Measurements from ENCODE around the gene GPRIN1. TPM values are rescaled to one million over a fixed set of nuclear protein-coding genes. Genes with fewer than 3 reads are reported as not detected.
A peak's percentile ranks its signal among the peaks of the same experiment; 100 is the strongest.

The GPRIN1 gene
- total and polyA plus RNA-seq, 8 donors: 0.23 to 3.2 (median 0.58) TPM

GRCh38 chr5:176611435-176611834 lies 1.5 kb upstream of the GPRIN1 start:
- H3K4me1 ChIP-seq: no peaks in the 10 kb centered on the region
- no peaks in the 10 kb centered on the region for H3K36me3 ChIP-seq
- WGBS, 2 donors: 9 to 11% methylated on average over 10 of the region's 10 CpGs
- FAIRE-seq: no peak
- intact Hi-C loops (cut with DNase I): no loop called here
- TF ChIP-seq CTCF (IDR thresholded peaks at IDR 0.05): no peak
- DNase-seq: peak in 5 of 6 donors; percentile 63 to 85 (median 80)
- H3K27ac ChIP-seq: no peak overlapping the region
- H3K27me3 ChIP-seq: no peaks in the 10 kb centered on the region
- no peak overlapping the region for H3K4me3 ChIP-seq
- ATAC-seq: peak in 3 of 4 donors; percentile 50 to 70 (median 51)
- H3K9me3 ChIP-seq: no peaks in the 10 kb centered on the region

- no peak for DNase-seq
- Histone ChIP-seq H3K36me3 (no peaks in the 10 kb centered on the region), H3K4me3 (peak overlapping the region; percentile 29 to 69 (median 43)), H3K27me3 (no peaks in the 10 kb centered on the region), H3K27ac (no peak overlapping the region), H3K4me1 (no peaks in the 10 kb centered on the region), H3K9me3 (no peaks in the 10 kb centered on the region)
- no peak for TF ChIP-seq CTCF (IDR thresholded peaks at IDR 0.05)
- FAIRE-seq: no peak
- intact Hi-C loops (cut with DNase I): no loop called here
- WGBS, 2 donors: 2 to 4% methylated on average over 22 to 31 of the region's 31 CpGs
- ATAC-seq: peak in 2 of 4 donors; percentile 10 to 13
These were observed 448 bp upstream of the GPRIN1 start for GRCh38 chr5:176610435-176610773.

GRCh38 chr5:176608937-176609723 lies 826 bp downstream of the GPRIN1 start:
- Histone ChIP-seq H3K36me3 (no peaks in the 10 kb centered on the region), H3K4me1 (no peaks in the 10 kb centered on the region), H3K9me3 (no peaks in the 10 kb centered on the region), H3K27ac (no peak overlapping the region), H3K4me3 (peak overlapping the region; percentile 28 to 69 (median 41)), H3K27me3 (no peaks in the 10 kb centered on the region)
- intact Hi-C loops (cut with DNase I): no loop called here
- FAIRE-seq (no peak), DNase-seq (no peak), ATAC-seq (peak in 1 of 4 donors; percentile 12)
- WGBS, 2 donors: 31 to 33% methylated on average over 45 to 46 of the region's 46 CpGs
- no peak for TF ChIP-seq CTCF (IDR thresholded peaks at IDR 0.05)

DNA sequence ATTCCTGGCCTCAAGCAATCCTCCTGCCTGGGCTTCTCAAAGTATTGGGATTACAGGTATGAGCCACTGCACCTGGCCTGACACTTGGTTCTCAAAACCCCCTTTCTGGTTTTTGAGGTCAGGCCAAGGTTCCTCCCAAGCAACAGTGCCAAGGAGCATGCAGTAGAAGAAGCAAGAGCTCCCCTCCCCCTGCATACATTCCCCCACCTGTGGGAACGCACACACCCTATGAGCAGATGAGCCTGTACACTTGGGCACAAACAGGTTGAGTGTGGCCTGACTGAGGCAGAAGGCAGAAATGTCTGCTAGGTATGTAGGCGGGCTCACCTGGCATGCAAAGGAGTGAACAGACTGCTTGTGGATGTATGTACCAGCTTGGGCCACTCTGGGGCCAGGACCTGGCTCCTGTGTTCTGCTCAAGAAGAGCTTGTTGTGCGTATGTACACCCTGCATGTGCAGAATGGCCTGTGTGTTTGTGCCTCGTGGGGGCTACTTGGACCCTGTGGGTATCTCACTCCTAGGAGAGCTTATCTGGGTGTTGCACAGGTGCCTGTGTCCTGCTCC lies 1.7 kb downstream of the GPRIN1 start:
- no peak overlapping the region for H3K4me3 ChIP-seq
- H3K4me1 ChIP-seq: no peaks in the 10 kb centered on the region
- no peaks in the 10 kb centered on the region for H3K27me3 ChIP-seq
- H3K36me3 ChIP-seq: no peaks in the 10 kb centered on the region
- no peak overlapping the region for H3K27ac ChIP-seq
- H3K9me3 ChIP-seq: no peaks in the 10 kb centered on the region
- 88 to 91% methylated on average over 4 of the region's 4 CpGs for WGBS, 2 donors
- DNase-seq (no peak), FAIRE-seq (no peak), ATAC-seq (no peak)
- intact Hi-C loops (cut with DNase I): no loop called here
- TF ChIP-seq CTCF (IDR thresholded peaks at IDR 0.05): no peak

GRCh38 chr5:176606875-176607274 lies 3.1 kb downstream of the GPRIN1 start:
- ATAC-seq (no peak), FAIRE-seq (no peak), DNase-seq (peak in 1 of 6 donors; percentile 22)
- no peaks in the 10 kb centered on the region for H3K9me3 ChIP-seq
- no peaks in the 10 kb centered on the region for H3K36me3 ChIP-seq
- TF ChIP-seq CTCF (IDR thresholded peaks at IDR 0.05): no peak
- intact Hi-C loops (cut with DNase I): no loop called here
- no peak overlapping the region for H3K27ac ChIP-seq
- no peaks in the 10 kb centered on the region for H3K27me3 ChIP-seq
- WGBS, 2 donors: 81 to 83% methylated on average over 3 of the region's 3 CpGs
- H3K4me3 ChIP-seq: no peak overlapping the region
- no peaks in the 10 kb centered on the region for H3K4me1 ChIP-seq
